ENCODE results near the gene CPEB1.
A peak's percentile ranks its signal among the peaks of the same experiment; 100 is the strongest.

Gene CPEB1

DNA sequence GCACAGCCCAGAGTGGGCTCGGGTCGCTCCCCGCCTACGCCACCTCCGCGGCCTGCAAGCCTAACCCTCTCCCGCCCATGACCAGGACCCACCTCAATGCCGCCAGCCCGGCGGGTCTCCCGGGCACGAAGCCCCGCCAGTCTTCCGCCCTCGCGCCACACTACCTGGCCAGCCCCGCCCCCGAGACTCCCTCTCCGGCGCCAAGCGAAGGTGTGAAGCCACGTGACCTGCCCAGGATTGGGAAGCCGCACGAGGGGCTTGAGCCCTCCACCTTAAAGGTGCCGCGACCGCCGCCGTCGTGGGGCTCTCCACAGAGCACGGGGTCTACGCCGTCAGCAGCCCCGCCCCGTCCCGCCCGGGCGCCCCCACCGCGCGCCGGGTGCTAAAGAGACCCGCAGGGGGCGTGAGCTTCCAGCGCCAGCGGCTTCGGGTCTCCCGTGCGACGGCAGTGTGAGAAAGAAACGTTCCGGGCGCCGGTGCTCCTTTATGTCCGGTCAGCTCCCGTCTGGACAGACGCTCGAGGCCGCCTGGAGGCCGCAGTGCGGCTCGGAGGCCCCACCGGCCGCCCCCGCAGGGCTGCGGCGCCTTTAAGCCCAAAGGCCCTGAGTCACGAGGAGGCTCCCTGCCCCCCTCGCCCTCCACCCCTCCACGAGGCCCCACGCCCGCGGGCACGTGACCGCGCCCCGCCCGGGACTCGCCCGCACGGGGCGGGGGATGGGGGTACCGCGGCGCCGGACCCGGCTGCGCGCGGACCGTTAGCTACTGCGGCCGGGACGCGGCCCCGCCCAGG lies at the start of gene CPEB1:
TSS of gene CPEB1 (minus strand) at position 319 of the 790 bp plus-strand sequence. CDS start 18,904 bp downstream, outside the sequence.
- DNase-seq (ENCODE audit: low spot score): peak; percentile 90

- no peak for DNase-seq (ENCODE audit: low spot score)
Observed at GRCh38 chr15:82692171-82692570, 45.0 kb upstream of the CPEB1 start.

DNA sequence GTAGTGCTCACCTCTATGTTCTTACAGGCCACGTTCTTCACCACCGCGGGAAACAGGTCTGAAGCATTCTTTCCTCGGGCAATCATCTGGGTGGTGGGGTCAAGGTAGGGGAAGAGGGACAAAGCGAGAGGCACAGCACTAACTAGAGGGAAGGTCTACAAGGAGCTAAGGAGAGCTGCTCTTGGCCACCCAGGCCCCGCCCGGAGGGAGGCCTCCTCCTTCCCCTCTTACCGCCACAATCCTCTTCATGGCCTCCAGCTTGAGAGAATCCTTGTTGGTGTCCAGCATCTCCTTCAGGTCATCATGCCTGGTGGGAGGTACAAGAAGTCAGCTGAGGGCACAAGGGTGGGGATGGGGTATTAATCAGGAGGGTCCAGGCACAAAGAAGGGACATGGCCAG lies 42.0 kb upstream of the CPEB1 start:
- DNase-seq (ENCODE audit: low spot score): no peak

GRCh38 chr15:82688691-82689090 lies 41.5 kb upstream of the CPEB1 start:
- no peak for DNase-seq (ENCODE audit: low spot score)

GRCh38 chr15:82681371-82681770 lies 34.2 kb upstream of the CPEB1 start:
- DNase-seq (ENCODE audit: low spot score): no peak

DNA sequence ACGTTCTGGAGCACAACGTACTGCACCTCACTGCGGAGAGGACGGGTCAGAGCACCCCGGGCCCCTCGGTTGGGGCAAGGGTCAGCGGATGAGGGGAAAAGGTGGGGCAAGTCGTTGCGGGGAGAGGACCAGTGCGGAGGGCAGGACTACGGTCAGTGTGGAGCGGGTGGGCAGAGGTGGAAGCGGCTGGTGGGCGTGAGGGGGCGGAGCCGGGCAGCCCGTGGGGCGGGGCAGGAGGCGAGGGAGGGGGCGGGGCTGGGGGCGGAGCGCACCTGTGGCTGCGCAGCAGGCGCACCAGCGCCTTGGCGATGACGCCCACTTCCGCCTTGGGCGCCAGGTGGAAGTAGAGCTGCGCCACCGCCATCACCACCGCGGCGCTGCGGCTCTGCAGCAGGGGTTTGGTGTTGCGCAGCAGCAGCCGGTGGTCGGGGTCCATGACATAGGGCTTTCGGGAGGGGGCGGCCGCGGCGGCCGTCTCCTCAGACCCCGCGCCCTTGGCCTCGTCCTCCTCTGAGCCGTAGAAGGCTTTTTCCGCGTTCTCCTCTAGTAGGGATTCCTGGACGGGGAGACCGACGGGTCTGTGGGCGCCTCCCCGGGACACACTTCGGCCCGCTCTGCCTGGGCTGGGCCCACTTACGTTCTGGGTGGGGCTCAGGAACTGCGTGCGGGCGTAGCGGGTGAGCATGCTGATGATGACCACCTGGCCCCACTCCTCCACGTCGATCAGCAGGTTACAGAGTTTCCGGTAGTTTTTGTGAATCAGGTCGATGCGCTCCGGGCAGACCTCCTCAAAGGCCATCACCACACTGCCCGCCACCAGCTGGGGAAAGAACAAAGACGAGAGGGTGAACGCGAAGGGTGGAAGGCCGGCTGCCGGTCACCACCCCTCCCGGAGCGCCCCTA lies 33.3 kb upstream of the CPEB1 start:
- no peak for DNase-seq (ENCODE audit: low spot score)

DNA sequence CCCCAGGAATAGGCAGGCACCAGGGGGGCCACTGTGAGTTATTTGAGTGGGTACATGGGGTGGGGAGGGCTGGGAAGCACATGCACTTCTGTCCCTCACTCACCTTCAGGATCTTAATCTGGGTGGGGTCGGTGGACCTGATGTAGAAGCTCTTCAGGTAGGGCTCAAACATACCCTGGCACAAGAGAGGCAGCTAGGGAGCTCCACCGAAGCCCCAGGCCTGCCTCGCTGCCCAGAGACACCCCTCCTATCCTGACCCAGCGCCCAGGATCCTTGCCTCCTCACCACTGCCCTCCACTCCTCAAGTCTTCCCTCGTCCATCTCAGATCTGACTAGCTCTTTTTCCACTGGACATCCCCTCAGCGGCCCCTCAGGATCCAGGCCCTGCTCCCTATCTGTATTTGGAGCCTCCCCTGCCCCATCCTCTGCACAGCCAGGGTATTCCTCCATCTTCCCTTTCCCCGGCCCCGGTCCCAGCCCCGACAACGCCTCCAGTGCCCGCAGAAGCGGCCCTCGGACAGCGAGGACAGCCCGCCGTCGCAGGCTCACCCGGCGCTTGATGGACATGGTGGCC lies 32.5 kb upstream of the CPEB1 start:
- no peak for DNase-seq (ENCODE audit: low spot score)

DNA sequence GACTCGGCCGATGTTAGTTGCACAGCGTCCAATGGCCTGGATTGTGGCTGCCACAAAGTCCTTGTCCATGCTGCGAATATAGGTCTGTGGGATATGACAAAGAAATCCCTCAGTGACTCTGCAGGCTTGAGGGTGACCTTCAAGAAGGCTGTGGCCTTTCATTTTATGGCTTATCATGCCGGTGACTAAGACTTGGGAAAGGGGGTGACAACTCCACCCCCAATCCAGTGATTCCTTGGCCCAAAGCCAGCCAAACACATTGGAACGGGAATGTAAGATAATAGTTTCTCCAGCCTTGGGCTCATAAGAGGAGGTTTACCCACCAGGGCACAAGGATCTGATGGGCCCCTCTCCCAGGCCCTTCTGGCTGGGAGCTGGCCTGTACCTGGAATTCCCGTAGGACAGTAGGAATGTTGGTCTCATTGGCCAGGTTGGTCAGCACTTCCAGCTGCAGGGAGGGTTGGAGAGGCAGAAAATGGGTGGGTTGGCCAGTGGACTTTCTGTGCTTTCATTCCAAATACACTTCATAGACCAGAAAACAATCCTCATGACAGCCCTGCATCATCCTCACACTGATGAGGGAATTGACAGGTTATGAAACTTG lies 30.7 kb upstream of the CPEB1 start:
- DNase-seq (ENCODE audit: low spot score): no peak

- DNase-seq (ENCODE audit: low spot score): no peak
Observed at GRCh38 chr15:82674873-82675272, 27.7 kb upstream of the CPEB1 start.

DNA sequence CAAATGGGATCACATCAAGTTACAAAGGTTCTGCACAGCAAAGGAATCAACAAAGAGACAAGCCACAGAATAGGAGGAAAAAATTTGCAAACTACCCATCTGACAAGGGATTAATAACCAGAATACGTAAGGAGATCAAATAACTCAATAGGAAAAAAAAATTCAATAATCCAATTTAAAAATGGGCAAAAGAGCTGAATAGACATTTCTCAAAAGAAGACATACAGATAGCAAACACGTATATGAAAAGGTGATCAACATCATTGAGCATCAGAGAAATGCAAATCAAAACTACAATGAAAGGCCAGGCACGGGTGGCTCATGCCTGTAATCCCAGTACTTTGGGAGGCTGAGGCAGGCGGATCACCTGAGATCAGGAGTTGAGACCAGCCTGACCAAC lies 23.5 kb upstream of the CPEB1 start:
- DNase-seq (ENCODE audit: low spot score): no peak

GRCh38 chr15:82666606-82667005 lies 19.4 kb upstream of the CPEB1 start:
- DNase-seq (ENCODE audit: low spot score): no peak

DNA sequence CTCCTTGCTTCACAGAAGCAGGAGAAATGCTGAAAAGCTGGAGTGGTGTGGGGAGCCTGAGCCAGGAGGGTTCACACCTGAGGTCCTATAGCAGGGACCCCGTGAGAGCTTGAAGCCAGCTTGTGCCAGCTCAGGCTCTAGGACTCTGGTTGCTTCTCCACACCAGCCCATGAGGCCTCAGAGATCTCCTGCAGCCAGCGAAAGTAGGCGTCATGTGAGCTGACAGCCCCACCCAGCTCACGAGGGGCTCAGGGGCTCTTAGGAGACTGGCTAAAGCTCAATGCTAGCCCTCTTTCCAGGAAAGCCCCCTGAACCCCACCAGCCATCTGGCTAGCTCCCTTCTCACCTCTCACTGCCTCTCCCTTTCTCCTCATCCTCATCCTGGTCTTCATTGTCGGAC lies 16.9 kb upstream of the CPEB1 start:
- DNase-seq (ENCODE audit: low spot score): no peak

DNA sequence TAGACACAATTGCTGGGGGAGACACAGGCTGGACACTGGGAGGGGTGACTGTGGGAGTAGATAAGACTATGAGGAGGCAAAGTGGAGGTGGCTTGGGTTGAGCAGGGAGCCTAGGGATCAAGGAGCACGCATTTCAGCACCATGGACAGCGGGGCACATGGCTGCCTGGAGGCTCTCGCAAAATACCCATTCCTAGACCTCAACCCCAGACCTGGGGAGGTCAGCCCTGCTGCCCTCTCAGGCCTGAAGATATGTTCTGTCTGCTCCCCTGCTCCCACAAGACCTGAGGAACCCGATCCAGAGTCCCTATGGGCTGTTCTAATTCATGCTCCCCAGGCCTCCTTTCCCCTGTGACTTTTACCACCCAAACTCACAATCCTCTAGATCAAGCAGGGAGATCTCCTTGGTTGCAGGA lies 16.0 kb upstream of the CPEB1 start:
- DNase-seq (ENCODE audit: low spot score): peak; percentile 75

GRCh38 chr15:82662641-82663040 lies 15.5 kb upstream of the CPEB1 start:
- no peak for DNase-seq (ENCODE audit: low spot score)

- no peak for DNase-seq (ENCODE audit: low spot score)
Observed at GRCh38 chr15:82660378-82660777, 13.2 kb upstream of the CPEB1 start.

DNA sequence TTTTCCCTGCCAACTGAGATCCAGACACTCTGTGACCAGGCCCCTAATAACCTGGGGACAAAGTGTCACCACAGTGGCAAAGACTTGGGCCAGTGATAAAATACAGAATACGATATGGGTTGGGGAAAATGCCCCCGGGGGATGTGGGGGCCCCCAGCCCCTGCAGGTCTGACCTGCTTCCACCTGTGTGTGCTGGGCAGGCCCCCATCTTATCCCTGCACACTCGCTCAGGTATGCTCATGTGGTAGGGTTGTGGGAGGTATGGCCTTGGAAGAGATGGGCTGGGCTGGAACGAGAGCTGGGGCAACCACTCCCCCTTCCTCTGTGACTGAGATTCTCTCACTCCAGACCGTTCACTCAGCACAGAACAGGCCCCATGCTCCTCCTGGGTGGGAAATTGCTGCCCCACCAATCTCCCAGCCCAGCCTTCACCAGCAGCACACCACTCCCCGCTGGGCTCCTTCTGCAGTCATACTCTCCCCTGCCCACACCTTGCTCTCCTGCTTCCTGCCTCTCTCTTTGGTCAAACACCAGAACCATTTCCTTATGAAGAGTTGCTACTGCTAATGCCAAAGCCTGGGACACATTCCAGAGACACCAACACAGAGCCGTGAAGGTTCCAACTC lies 9.6 kb upstream of the CPEB1 start:
- no peak for DNase-seq (ENCODE audit: low spot score)

GRCh38 chr15:82655606-82656005 lies 8.4 kb upstream of the CPEB1 start:
- no peak for DNase-seq (ENCODE audit: low spot score)

DNA sequence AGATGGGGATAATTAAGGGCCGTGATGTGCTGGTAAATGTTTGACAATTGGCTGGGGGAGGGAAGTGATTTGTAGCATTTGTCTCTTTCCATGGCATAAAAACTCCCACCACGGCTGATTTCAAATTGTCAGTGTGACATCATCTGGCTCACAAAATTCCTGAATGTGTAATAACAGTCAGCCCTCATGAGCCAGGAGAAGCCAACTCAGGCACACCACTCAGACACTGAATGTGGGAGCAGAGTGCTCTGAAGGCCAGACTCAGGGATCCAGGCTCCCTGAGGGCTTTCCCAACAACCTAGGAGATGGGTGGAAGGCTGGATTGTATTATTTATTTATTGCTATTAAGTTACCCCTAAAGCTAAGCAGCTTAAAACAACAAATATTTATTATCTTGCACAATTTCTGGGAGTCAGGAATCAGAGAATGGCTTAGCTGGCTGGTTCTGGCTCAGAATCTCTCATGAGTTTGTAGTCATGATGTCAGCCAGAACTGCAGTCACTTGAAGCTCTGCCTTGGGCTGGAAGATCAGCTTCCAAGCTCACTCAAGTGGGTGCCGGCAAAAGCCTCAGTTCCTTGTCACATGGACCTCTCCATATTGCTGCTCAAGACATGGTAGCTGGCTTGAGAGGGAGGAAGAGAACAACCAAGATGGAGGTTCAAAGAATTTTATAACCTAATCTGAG lies 6.5 kb upstream of the CPEB1 start:
- no peak for DNase-seq (ENCODE audit: low spot score)

DNA sequence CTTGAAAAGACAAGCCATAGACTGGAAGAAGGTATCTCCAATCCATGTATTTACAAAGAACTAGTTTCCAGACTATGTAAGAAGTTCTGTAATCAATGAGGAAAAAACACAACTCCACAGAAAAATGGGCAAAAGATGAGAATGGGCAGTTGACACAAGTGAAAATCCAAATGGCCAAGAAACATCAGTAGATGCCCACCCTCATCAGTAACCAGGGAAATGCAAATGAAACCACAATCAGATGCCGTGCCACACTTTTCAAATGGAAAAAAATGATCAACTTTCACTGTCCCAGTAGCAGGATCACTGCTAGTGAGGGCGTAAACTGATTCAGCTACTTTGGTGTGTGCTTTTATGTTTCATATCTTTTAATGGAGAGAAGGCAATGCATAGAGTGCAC lies 4.5 kb upstream of the CPEB1 start:
- DNase-seq (ENCODE audit: low spot score): no peak

GRCh38 chr15:82650046-82650670 lies 3.0 kb upstream of the CPEB1 start:
- no peak for DNase-seq (ENCODE audit: low spot score)

Measured in GM03348 (cell line).